Lung (tissue), 12 donors: ENCODE measurements around the gene STRAP. TPM values are rescaled to one million over a fixed set of nuclear protein-coding genes. Genes with fewer than 3 reads are reported as not detected.

Source experiments
- ATAC-seq: fragments of 200-7000 bp; cut with Tn5 transposase; one replicate; pipeline ENCODE4 v1.9.1; 2020; ENCODE audit warnings: moderate number of reproducible peaks; ENCODE audit not compliant: insufficient read depth, low FRiP score
- DNase-seq, 3 donors: peaks; one replicate each; pipeline ENCODE4 v3.0.0-alpha.2; 2013 to 2017
- H3K27ac ChIP-seq, 2 donors: one replicate each; pipeline ENCODE4 v1.5.1; 2013; ENCODE audit warnings: mild to moderate bottlenecking in 2 of 2, moderate library complexity in 2 of 2, control low read depth in 1 of 2, inconsistent platforms in 1 of 2, low read depth in 1 of 2, low read length in 1 of 2
- H3K27me3 ChIP-seq, 3 donors: one replicate each; pipeline ENCODE4 v1.5.1; 2013; ENCODE audit warnings: low read length in 2 of 3; ENCODE audit not compliant: control insufficient read depth in 3 of 3, insufficient read depth in 3 of 3
- H3K36me3 ChIP-seq, 4 donors: one replicate each; pipeline ENCODE4 v1.5.1; 2013; ENCODE audit warnings: low read length in 4 of 4, mild to moderate bottlenecking in 1 of 4, moderate library complexity in 1 of 4; ENCODE audit not compliant: control insufficient read depth in 4 of 4, insufficient read depth in 4 of 4
- H3K4me1 ChIP-seq, 5 donors: one replicate each; pipeline ENCODE4 v1.5.1; 2013; ENCODE audit warnings: low read length in 5 of 5, mild to moderate bottlenecking in 2 of 5, moderate library complexity in 1 of 5; ENCODE audit not compliant: control insufficient read depth in 5 of 5, insufficient read depth in 5 of 5
- H3K4me3 ChIP-seq: one replicate; pipeline ENCODE4 v1.5.1; 2013; ENCODE audit warnings: mild to moderate bottlenecking, control low read depth, moderate library complexity
- H3K9ac ChIP-seq, 2 donors: one replicate each; pipeline ENCODE4 v1.5.1; 2013; ENCODE audit warnings: low read length in 2 of 2, control low read depth in 1 of 2; ENCODE audit not compliant: insufficient read depth in 1 of 2
- H3K9me3 ChIP-seq, 4 donors: one replicate each; pipeline ENCODE4 v1.5.1; 2013; ENCODE audit warnings: low read length in 3 of 4, mild to moderate bottlenecking in 1 of 4, moderate library complexity in 1 of 4; ENCODE audit not compliant: control insufficient read depth in 4 of 4, insufficient read depth in 3 of 4
- WGBS, 2 donors: extraction: QIAGEN DNeasy Blood & Tissue Kit; methylation state at CpG; one replicate each; pipeline ENCODE4 v1.1.7; 2013; 5-methylcytosine and 5-hydroxymethylcytosine counted together
- polyA plus RNA-seq, 2 donors: library from polyadenylated mRNA; stranded (reverse); fragments of 200-250 nt; gene quantifications; one replicate each; pipeline ENCODE4 v1.2.1, GENCODE V29; 2013
- total RNA-seq, 2 donors: library from RNA; depleted of rRNA in 1 of 2; stranded (reverse); fragments of >200 nt in 1 of 2; gene quantifications; one replicate each; pipeline ENCODE4 v1.2.1, GENCODE V29; 2014 to 2021
- TF ChIP-seq, protein P1 (sequence below): IDR thresholded peaks from 2 replicates; pipeline ENCODE4 v1.5.1; 2012; ENCODE audit warnings: mild to moderate bottlenecking; ENCODE audit errors: control extremely low read depth, extremely low read depth
- donor health status: control.
- donor health status: control.
- donor health status: Bipolar disorder and iron deficiency.
- donor health status: healthy.
- donor health status: DM: yes; HTN: yes; CAD: no.

The STRAP gene
- total and polyA plus RNA-seq, 4 donors: 53.8 to 88.5 (median 82.7) TPM

DNA sequence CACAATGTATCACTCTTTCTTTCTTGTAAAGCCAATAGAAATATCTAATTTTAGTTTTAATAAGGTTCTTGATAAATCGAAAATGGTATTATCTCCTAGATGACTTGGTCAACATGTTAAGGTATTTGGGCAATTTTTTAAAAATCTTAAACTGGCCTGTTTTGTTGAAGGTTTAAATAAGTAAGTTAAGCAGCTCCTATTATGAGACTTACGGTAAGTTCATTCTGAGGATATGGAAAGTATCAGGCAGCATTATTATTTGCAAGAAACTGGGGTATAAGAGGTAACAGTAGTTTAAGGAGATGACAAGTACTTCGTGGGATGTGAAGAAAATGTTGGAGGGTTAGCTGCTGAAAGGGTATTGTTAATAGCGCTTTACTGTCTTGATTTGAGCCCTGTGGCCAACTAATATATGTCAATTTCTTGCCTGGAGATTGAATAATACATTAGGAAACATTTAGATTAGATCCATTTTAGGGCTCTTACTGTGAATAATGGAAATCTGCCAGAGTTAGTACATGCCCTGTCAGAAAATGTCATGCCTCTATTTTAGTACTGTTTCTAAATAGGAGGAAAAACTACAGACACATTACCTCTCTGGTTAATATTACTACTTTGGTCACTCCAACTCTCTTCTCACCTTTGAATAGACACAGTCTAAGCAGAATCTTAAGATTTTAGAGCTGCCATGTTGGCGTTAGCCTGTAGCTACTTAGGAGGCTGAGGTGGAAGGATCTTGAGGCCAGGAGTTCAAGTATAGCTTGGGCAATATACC, 5.0 kb downstream of the STRAP start:
- DNase-seq: no peak
- H3K9me3 ChIP-seq: no peaks in the 10 kb centered on the region
- H3K27me3 ChIP-seq: no peaks in the 10 kb centered on the region
- no peak overlapping the region for H3K27ac ChIP-seq
- peaks cover 0 to 20% (median 5%) of the 10 kb centered on the region in 4 donors for H3K36me3 ChIP-seq
- peaks cover 2 to 19% (median 11%) of the 10 kb centered on the region in 5 donors for H3K4me1 ChIP-seq
- TF ChIP-seq, protein P1, sequence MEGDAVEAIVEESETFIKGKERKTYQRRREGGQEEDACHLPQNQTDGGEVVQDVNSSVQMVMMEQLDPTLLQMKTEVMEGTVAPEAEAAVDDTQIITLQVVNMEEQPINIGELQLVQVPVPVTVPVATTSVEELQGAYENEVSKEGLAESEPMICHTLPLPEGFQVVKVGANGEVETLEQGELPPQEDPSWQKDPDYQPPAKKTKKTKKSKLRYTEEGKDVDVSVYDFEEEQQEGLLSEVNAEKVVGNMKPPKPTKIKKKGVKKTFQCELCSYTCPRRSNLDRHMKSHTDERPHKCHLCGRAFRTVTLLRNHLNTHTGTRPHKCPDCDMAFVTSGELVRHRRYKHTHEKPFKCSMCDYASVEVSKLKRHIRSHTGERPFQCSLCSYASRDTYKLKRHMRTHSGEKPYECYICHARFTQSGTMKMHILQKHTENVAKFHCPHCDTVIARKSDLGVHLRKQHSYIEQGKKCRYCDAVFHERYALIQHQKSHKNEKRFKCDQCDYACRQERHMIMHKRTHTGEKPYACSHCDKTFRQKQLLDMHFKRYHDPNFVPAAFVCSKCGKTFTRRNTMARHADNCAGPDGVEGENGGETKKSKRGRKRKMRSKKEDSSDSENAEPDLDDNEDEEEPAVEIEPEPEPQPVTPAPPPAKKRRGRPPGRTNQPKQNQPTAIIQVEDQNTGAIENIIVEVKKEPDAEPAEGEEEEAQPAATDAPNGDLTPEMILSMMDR: no peak
- H3K9ac ChIP-seq: no peak overlapping the region
- 86 to 94% methylated on average over 5 of the region's 5 CpGs for WGBS, 2 donors
- H3K4me3 ChIP-seq: no peak overlapping the region
- ATAC-seq: no peak

DNA sequence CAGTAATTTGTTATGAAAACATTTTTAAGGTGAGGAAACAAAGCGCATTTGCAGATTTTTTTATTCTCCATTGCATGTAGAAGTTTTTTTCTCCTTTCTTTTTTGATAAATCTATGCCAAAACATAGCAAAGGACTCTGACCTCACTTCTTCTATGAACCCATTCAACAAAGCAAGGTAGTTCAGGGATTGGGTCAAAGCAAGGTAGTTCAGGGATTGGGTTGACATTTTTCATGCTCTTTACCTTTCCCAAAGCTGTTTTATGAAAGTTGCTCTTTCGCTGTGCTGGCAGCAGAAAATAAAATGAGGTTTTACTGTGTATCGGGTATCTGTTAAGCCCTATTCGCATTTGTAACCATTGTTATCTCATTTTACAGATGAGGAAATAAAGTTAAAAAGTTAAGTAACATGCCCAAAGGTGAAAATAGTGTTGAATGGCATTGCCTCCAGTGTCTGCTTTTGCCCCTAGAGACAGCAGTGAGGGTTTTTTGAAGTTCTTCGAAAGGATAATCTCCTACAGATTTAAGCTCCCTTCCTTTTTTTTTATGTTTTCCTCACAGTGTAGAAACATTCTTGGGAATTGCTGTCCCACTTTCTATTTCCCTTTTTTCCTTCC, 10.6 kb downstream of the STRAP start:
- no peaks in the 10 kb centered on the region for H3K9me3 ChIP-seq
- TF ChIP-seq, protein P1: no peak
- no peak for ATAC-seq
- peaks cover 7 to 16% (median 12%) of the 10 kb centered on the region in 4 donors for H3K36me3 ChIP-seq
- no peak overlapping the region for H3K4me3 ChIP-seq
- DNase-seq: no peak
- H3K9ac ChIP-seq: no peak overlapping the region
- no peaks in the 10 kb centered on the region for H3K27me3 ChIP-seq
- H3K4me1 ChIP-seq: no peaks in the 10 kb centered on the region
- H3K27ac ChIP-seq: no peak overlapping the region
- 95 to 96% methylated on average over 5 of the region's 5 CpGs for WGBS, 2 donors

DNA sequence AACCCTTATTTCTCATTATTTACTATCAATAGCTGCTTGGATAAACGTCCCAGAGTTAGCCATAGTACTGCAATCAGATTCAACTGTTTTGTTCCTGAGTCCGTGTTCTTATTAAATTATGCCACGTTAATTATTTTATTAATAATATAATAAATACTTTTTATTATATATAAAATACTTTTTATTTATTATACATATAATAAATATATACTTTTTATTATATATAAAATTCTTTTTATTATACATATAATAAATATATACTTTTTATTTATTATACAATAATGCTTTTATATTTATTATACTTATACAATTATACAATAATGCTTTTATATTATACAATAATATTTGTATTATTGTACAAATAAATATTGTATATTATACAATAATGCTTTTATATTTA, 11.1 kb downstream of the STRAP start:
- H3K9me3 ChIP-seq: no peaks in the 10 kb centered on the region
- H3K36me3 ChIP-seq: peaks cover 8 to 16% (median 12%) of the 10 kb centered on the region in 4 donors
- no peaks in the 10 kb centered on the region for H3K27me3 ChIP-seq
- WGBS, 2 donors: 87 to 93% methylated on average over 3 of the region's 3 CpGs
- TF ChIP-seq, protein P1: no peak
- H3K4me3 ChIP-seq: no peak overlapping the region
- H3K9ac ChIP-seq: no peak overlapping the region
- no peaks in the 10 kb centered on the region for H3K4me1 ChIP-seq
- DNase-seq (no peak), ATAC-seq (no peak)
- no peak overlapping the region for H3K27ac ChIP-seq
